H4 (cell line): ENCODE data around the gene PDE2A. TPM values are rescaled to one million over a fixed set of nuclear protein-coding genes. Genes with fewer than 3 reads are reported as not detected.
A peak's percentile ranks its signal among the peaks of the same experiment; 100 is the strongest.

Experiments
- DNase-seq: peaks from one replicate; pipeline ENCODE4 v3.0.0-alpha.2; 2015; ENCODE audit warnings: low spot score
- total RNA-seq: library from RNA; depleted of rRNA; stranded (reverse); fragments of >200 nt; shearing (Covaris generic); gene quantifications from 2 replicates; pipeline ENCODE4 v1.2.3, GENCODE V29; 2014

Gene PDE2A
- total RNA-seq, 1 experiment from 2014 or later: 3.0 TPM

DNA sequence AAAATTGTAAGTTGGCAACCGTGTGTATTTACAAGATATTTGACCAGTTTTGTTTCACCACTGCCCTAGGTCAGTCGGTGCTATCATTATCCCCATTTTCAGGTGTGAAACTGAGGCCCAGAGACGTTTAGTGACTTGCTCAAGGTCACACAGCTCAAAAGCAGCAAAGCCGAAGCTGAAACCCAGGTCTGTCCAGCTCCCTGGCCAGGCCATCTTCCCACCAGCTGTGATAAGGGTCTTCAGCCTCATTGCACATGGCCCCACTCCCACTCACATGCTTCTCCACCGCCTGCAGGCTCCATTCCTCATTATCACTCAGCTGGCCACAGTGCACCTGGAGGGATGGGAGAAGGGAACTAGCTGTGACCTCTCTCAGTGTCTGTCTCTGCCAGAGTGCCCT lies 83.2 kb downstream of the PDE2A start:
- no peak for DNase-seq

- peak; percentile 26 for DNase-seq
Measured at GRCh38 chr11:72589802-72590761, 84.1 kb downstream of the PDE2A start.

- DNase-seq: no peak
Measured at GRCh38 chr11:72588421-72589410, 85.5 kb downstream of the PDE2A start.

DNA sequence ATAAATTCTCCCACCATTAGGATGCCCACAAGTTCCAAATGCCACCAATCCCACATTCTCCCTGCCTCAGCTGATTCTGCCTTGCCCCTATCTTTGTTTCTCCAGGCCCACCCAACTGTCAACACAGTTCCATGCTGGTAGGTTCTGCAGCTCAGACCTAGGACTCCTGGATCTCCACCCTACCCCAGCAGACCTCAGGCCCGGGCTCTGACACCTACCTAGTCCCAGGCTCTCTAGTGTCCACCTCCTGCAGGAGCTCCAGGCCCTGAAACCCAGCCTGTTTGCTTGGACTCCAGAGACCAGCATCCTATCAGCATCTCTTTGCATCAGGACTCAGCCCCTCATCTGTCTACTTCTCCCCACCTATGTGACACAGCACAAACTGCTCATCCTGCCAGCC lies 86.5 kb downstream of the PDE2A start:
- no peak for DNase-seq

- DNase-seq: no peak
Measured at GRCh38 chr11:72586321-72587090, 87.7 kb downstream of the PDE2A start.

GRCh38 chr11:72585762-72586311 lies 88.4 kb downstream of the PDE2A start:
- peak; percentile 58 for DNase-seq

- no peak for DNase-seq
Measured at GRCh38 chr11:72584939-72585597, 89.2 kb downstream of the PDE2A start.

- no peak for DNase-seq
Measured at GRCh38 chr11:72584293-72584938, 89.8 kb downstream of the PDE2A start.

DNA sequence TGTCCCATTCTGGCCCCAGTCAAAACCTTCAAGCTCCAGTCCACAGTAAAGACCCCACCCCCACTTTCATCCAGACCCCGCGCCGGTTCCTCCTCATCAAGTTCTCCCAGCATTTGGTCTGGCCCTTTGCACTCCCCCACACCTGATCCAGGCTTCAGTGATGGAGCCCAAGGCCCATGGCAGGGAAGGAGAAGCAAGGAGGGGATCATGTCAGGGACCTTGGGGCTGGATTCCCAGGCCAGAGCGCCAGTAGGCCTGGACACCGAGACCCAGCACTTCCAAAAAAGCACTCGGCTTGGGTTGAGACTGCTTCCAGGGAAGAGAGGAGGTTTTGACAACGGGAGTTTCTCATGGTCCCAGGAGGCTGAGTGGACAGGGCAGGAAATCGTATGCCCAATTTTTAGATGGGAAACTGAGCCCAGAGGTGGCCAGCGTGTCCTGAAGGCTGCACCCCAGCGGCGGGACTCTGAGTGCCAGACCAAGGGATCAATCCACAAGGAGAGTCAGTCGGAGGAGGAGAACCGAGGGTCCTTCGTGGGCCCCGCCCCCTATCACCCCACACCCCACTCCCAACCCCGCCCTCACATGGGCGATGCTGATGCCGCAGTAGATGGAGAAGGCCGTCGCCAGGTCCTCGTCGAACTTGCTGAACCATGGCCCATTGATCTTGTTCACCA lies 90.5 kb downstream of the PDE2A start:
- no peak for DNase-seq

DNA sequence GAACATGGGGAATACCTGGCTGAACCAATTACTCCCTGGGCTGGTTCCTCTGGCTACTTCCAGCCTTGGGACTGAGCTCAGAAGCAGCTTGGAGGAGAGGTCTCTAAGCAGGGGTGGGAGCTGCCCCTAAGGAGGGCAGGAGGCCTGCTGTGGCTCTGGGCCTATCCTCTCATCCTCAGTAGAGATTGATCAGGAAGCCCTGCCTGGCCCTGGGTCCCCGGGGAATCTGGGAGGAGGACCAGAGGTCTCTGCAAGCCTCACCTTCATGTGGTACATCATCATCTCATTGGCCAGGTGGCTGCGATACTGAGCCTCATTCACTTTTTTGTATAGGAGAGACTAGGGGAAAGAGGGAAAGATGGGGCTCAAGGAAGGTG lies 91.1 kb downstream of the PDE2A start:
- DNase-seq: no peak

GRCh38 chr11:72582206-72583176 lies 91.7 kb downstream of the PDE2A start:
- no peak for DNase-seq

- DNase-seq: no peak
Measured at GRCh38 chr11:72581067-72581466, 93.2 kb downstream of the PDE2A start.

DNA sequence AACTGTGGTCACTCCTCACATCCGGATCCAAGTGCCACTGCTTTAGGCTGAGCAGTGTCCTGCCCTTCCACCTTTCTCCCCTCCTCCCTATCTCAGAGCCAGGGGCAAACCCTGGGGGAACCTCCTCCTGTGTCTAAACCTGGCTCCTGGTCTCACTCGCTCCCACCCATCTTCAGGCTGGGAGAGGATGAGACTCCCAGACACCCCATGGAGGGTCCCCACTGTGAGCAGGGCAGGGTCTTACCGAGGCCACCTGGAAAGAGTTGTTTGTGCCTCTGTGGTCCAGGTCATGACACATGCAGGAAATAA lies 93.6 kb downstream of the PDE2A start:
- no peak for DNase-seq

DNA sequence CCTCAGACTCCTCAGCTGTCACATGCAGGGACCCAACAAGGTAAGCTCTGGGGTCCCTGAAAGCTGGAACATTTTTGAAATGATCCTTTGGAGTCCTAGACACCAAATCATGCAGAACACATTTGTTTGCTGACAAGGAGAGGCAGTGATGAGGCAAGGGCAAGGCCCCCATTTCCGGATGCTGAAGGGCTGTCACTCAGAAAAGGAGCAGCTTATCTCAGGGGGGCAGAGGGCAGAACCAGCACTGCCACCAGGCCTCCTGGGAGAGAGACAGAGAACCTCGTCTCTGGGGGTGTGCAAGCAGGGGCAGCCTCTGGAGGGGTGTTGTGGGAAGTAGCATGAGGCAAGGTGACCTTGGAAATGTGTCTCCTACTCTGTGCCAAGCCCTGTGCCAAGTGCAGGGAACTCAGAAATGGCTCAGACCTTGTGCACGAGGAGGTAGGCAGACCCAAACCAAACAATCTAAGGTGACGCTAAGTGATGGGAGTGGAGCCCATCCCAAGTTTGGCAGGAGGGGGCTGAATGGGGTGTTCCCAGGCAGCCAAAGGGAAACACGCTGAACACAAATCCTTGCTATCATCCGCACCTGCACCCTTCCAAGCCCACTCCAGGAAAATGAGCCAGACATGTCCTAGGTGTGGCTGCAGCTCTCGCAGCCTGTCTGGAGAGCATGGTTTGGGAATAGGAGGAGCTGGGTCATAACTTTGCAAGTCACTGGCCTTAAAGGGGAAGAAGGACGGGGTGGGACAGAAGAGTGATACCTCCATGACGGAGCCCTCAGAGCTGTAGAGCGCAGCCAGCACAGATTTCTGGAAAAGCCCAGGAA lies 94.2 kb downstream of the PDE2A start:
- no peak for DNase-seq

GRCh38 chr11:72578991-72579815 lies 95.0 kb downstream of the PDE2A start:
- no peak for DNase-seq

DNA sequence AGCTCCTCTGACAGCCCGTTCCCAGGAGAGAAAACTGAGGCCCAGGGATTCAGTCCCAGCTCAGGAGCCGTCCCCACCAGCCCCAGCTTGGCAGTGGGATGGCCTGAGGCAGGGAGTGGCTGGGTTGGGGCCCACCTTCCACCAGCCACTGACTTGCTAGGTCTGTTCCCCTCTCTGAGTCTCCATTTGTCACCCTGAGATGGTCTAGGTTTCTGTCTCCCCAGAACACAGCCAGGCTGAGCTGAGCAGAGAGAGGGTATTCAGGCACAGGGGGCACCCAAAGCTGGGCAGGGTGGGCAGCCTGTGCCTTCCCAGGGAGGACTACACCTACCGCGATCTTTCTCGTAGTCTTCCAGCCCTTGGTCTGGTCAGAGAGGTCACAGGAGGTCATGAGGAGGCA lies 95.7 kb downstream of the PDE2A start:
- no peak for DNase-seq

DNA sequence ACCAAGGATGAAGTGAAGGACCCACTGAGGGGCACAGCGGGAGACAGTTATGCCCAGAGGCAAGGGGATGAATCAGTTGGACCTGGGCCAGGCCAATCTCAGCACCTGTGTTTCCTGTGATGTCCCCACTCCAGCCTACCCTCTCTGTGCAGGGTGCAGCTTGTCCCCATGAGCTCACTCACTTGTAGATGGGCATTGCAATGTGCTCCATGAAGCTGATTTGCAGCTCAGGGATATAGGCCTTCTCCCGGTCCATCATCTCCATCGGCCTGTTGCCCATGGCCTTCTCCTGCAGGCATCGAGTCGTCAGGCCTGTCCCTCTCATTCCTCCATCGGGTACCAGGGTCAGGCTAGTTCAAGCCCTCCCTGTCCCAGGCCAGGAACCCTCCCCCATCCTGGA lies 96.2 kb downstream of the PDE2A start:
- DNase-seq: no peak
